K562 (cell line): ENCODE measurements around the gene SCAANT1.

Source experiments
- ARID1B ChIP-seq: fragments of 450-650 bp; IDR thresholded peaks from 2 replicates; pipeline ENCODE4 v1.6.1; 2016; ENCODE audit warnings: antibody characterized with exemption, mild to moderate bottlenecking, inconsistent platforms
- CHD4 ChIP-seq: fragments of 200-600 bp; sonication (generic); IDR thresholded peaks from 3 replicates; pipeline ENCODE4 v1.6.1; 2012; ENCODE audit warnings: low read depth, mild to moderate bottlenecking, mixed read lengths, low read length, inconsistent platforms; ENCODE audit not compliant: insufficient read depth, insufficient replicate concordance, poor library complexity, severe bottlenecking
- EZH2 ChIP-seq: IDR thresholded peaks from 2 replicates; pipeline ENCODE4 v1.6.1; 2012; ENCODE audit warnings: low read depth, mild to moderate bottlenecking, inconsistent platforms, low read length, borderline replicate concordance
- GATA2 ChIP-seq: sonication (generic); formaldehyde crosslinking; IDR thresholded peaks from 2 replicates; pipeline ENCODE4 v1.4.0; 2020; ENCODE audit warnings: mild to moderate bottlenecking, missing genetic modification reagents
- HMG20A ChIP-seq: fragments of 450-650 bp; formaldehyde crosslinking; conservative IDR thresholded peaks from 2 replicates; pipeline ENCODE4 v1.4.0; 2020; ENCODE audit warnings: mild to moderate bottlenecking, mixed read lengths
- KAT7 ChIP-seq: sonication (generic); formaldehyde crosslinking; IDR thresholded peaks from 2 replicates; pipeline ENCODE4 v1.8.0; 2022; ENCODE audit warnings: missing genetic modification reagents, mild to moderate bottlenecking, borderline replicate concordance
- RBBP5 ChIP-seq: fragments of 200-600 bp; sonication (generic); IDR thresholded peaks from 2 replicates; pipeline ENCODE4 v1.6.1; 2012; ENCODE audit warnings: borderline replicate concordance, mild to moderate bottlenecking, low read length, control low read depth, inconsistent platforms; ENCODE audit not compliant: insufficient read depth, poor library complexity, severe bottlenecking
- ZNF3 ChIP-seq: fragments of 250-450 bp; sonication (Bioruptor Pico); IDR thresholded peaks from 2 replicates; pipeline ENCODE4 v1.5.0; 2021; ENCODE audit warnings: mild to moderate bottlenecking, moderate library complexity

DNA sequence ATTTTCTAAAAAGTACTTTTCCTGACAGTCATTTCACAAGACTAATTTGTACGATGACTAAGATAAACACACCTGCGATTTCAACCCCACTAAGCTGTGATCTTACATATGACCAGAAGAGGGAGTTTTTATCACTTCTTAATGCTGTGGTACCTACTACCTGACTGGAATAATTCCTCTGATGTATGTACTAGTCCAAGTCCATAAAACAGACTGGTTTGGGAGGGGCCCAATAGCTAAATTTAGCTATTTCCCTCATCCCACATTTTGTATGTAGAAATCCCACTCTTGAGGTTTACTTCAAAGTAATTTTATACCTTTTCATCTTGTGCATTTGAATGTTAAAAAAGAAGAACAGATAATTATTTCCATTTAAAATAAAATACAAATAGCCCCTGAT is 49.7 kb upstream of the SCAANT1 start:
- TF ChIP-seq GATA2 (CRISPR knock-in tag) (no peak), ZNF3 (CRISPR knock-in tag) (no peak), KAT7 (CRISPR knock-in tag) (no peak), ARID1B (no peak), CHD4 (no peak), HMG20A (CRISPR knock-in tag) (no peak), RBBP5 (no peak), EZH2 (no peak)
